ENCODE measurements around the gene MSANTD1. TPM values are rescaled to one million over a fixed set of nuclear protein-coding genes. Genes with fewer than 3 reads are reported as not detected.

MSANTD1 gene
- total and polyA plus RNA-seq, 3 donors from 2014 or later = 3.6 to 10.3 (median 10.1) TPM

- intact Hi-C loops (cut with DNase I; ENCODE audit: low total_unique reads) = no loop called here
- no peaks in the 10 kb centered on the region for H3K4me1 ChIP-seq
- no peak for DNase-seq
- no peak overlapping the region for H3K27ac ChIP-seq
- no peak overlapping the region for H3K4me3 ChIP-seq
- no peaks in the 10 kb centered on the region for H3K36me3 ChIP-seq (ENCODE audit: low read depth, missing control alignments)
- no peak for TF ChIP-seq CTCF (IDR thresholded peaks at IDR 0.05)
- TF ChIP-seq POLR2A (IDR thresholded peaks at IDR 0.05) = no peak
- WGBS, 2 donors = 93 to 94% methylated on average over 13 of the region's 13 CpGs
- no peaks in the 10 kb centered on the region for H3K27me3 ChIP-seq
- no peaks in the 10 kb centered on the region for H3K9me3 ChIP-seq
Observed at GRCh38 chr4:3223956-3224748, 24.8 kb upstream of the MSANTD1 start.

- Histone ChIP-seq H3K4me3 (no peak overlapping the region), H3K4me1 (no peaks in the 10 kb centered on the region), H3K9me3 (no peaks in the 10 kb centered on the region), H3K27ac (no peak overlapping the region), H3K36me3 (ENCODE audit: low read depth, missing control alignments) (no peaks in the 10 kb centered on the region), H3K27me3 (no peaks in the 10 kb centered on the region)
- no peak for DNase-seq
- intact Hi-C loops (cut with DNase I; ENCODE audit: low total_unique reads) = no loop called here
- 76 to 77% methylated on average over 14 to 22 of the region's 22 CpGs for WGBS, 2 donors
- no peak for TF ChIP-seq POLR2A (IDR thresholded peaks at IDR 0.05)
- TF ChIP-seq CTCF (IDR thresholded peaks at IDR 0.05) = no peak
Observed at GRCh38 chr4:3225071-3225850, 23.7 kb upstream of the MSANTD1 start.

GRCh38 chr4:3225936-3226335 lies 23.0 kb upstream of the MSANTD1 start:
- H3K27ac ChIP-seq = no peak overlapping the region
- WGBS, 2 donors = 62 to 72% methylated on average over 9 of the region's 9 CpGs
- DNase-seq = peak; percentile 40
- no peaks in the 10 kb centered on the region for H3K36me3 ChIP-seq (ENCODE audit: low read depth, missing control alignments)
- TF ChIP-seq POLR2A (IDR thresholded peaks at IDR 0.05) = no peak
- no peak for TF ChIP-seq CTCF (IDR thresholded peaks at IDR 0.05)
- no peaks in the 10 kb centered on the region for H3K9me3 ChIP-seq
- H3K27me3 ChIP-seq = no peaks in the 10 kb centered on the region
- no peaks in the 10 kb centered on the region for H3K4me1 ChIP-seq
- H3K4me3 ChIP-seq = no peak overlapping the region
- intact Hi-C loops (cut with DNase I; ENCODE audit: low total_unique reads) = no loop called here

- Histone ChIP-seq H3K27ac (no peak overlapping the region), H3K36me3 (ENCODE audit: low read depth, missing control alignments) (no peaks in the 10 kb centered on the region), H3K9me3 (no peaks in the 10 kb centered on the region), H3K27me3 (no peaks in the 10 kb centered on the region), H3K4me1 (no peaks in the 10 kb centered on the region), H3K4me3 (no peak overlapping the region)
- intact Hi-C loops (cut with DNase I; ENCODE audit: low total_unique reads) = no loop called here
- no peak for TF ChIP-seq POLR2A (IDR thresholded peaks at IDR 0.05)
- no peak for TF ChIP-seq CTCF (IDR thresholded peaks at IDR 0.05)
- 85 to 89% methylated on average over 9 of the region's 9 CpGs for WGBS, 2 donors
- no peak for DNase-seq
Observed at GRCh38 chr4:3226467-3226866, 22.5 kb upstream of the MSANTD1 start.
